Tibial artery (tissue), 4 donors: ENCODE measurements around the gene RAB2B.

Source experiments
- DNase-seq, 2 donors: peaks; one replicate each; pipeline ENCODE4 v3.0.0-alpha.2; 2019
- H3K27ac ChIP-seq, 2 donors: fragments of 200-600 bp; sonication (generic) in 1 of 2; 1 replicate in 1 of 2; 2 replicates in 1 of 2; pipeline ENCODE4 v1.5.1; 2018 to 2019; ENCODE audit warnings: mild to moderate bottlenecking in 1 of 2
- H3K27me3 ChIP-seq, 2 donors: fragments of 200-600 bp; sonication (generic) in 1 of 2; one replicate each; pipeline versions ENCODE4 v1.5.1 to v1.6.0; 2016 to 2019
- H3K36me3 ChIP-seq, 3 donors: fragments of 200-600 bp; sonication (generic) in 2 of 3; one replicate each; pipeline ENCODE4 v1.5.1; 2016 to 2019; ENCODE audit warnings: mild to moderate bottlenecking in 2 of 3
- H3K4me1 ChIP-seq, 4 donors: fragments of 200-600 bp; sonication (generic) in 2 of 4; 1 replicate in 3 of 4; 2 replicates in 1 of 4; pipeline ENCODE4 v1.5.1; 2016 to 2019
- H3K4me3 ChIP-seq, 2 donors: fragments of 200-600 bp; sonication (generic) in 1 of 2; 1 replicate in 1 of 2; 2 replicates in 1 of 2; pipeline ENCODE4 v1.5.1; 2018 to 2019; ENCODE audit warnings: mild to moderate bottlenecking in 2 of 2
- H3K9me3 ChIP-seq, 3 donors: fragments of 200-600 bp; sonication (generic) in 1 of 3; one replicate each; pipeline ENCODE4 v1.5.1; 2016 to 2019
- CTCF ChIP-seq, 2 experiments: fragments of 200-600 bp in 1 of 2; fragments of 450-650 bp in 1 of 2; IDR thresholded peaks; one replicate each; pipeline ENCODE4 v1.5.1; 2017 to 2019; ENCODE audit warnings: antibody characterized with exemption in 2 of 2, mild to moderate bottlenecking in 1 of 2, moderate library complexity in 1 of 2
- intact Hi-C: fragments of 100-400 bp; cut with DNase I; formaldehyde crosslinking; loops from one replicate; pipeline ENCODE4 v1.15.0; 2023; ENCODE audit warnings: low total_unique reads

The RAB2B gene

GRCh38 chr14:21476523-21476924 is 235 bp downstream of the RAB2B start:
- intact Hi-C loops: no loop called here
- no peak for DNase-seq
- Histone ChIP-seq H3K27ac (peak overlapping the region; percentile 84 to 94), H3K36me3 (peaks cover 4 to 34% (median 26%) of the 10 kb centered on the region in 3 donors), H3K9me3 (no peaks in the 10 kb centered on the region), H3K27me3 (no peaks in the 10 kb centered on the region), H3K4me1 (peaks cover 0 to 28% (median 17%) of the 10 kb centered on the region in 4 donors), H3K4me3 (peak overlapping the region; percentile 76 to 90)
- no peak for TF ChIP-seq CTCF (IDR thresholded peaks at IDR 0.05)

GRCh38 chr14:21475767-21476522 is 814 bp downstream of the RAB2B start:
- H3K4me1 ChIP-seq: peaks cover 0 to 28% (median 17%) of the 10 kb centered on the region in 4 donors
- H3K9me3 ChIP-seq: no peaks in the 10 kb centered on the region
- no peaks in the 10 kb centered on the region for H3K27me3 ChIP-seq
- no peak for DNase-seq
- intact Hi-C loops: no loop called here
- peak overlapping the region; percentile 76 to 90 for H3K4me3 ChIP-seq
- H3K36me3 ChIP-seq: peaks cover 4 to 28% (median 20%) of the 10 kb centered on the region in 3 donors
- no peak for TF ChIP-seq CTCF (IDR thresholded peaks at IDR 0.05)
- peak overlapping the region; percentile 84 to 94 for H3K27ac ChIP-seq

GRCh38 chr14:21467616-21468015 is 9.1 kb downstream of the RAB2B start:
- H3K27me3 ChIP-seq: no peaks in the 10 kb centered on the region
- H3K27ac ChIP-seq: no peak overlapping the region
- intact Hi-C loops: no loop called here
- no peaks in the 10 kb centered on the region for H3K9me3 ChIP-seq
- no peak for TF ChIP-seq CTCF (IDR thresholded peaks at IDR 0.05)
- H3K4me3 ChIP-seq: no peak overlapping the region
- H3K36me3 ChIP-seq: peaks cover 42 to 59% (median 47%) of the 10 kb centered on the region in 3 donors
- no peaks in the 10 kb centered on the region for H3K4me1 ChIP-seq
- DNase-seq: no peak

GRCh38 chr14:21455912-21456667 is 20.7 kb downstream of the RAB2B start, which contains the start of gene CHD8:
CHD8 (minus strand) TSS chr14:21456123; CDS start chr14:21431643, 24,480 bp downstream.
- DNase-seq: peak; percentile 100
- intact Hi-C loops: loop anchor here (1.0 kb wide), 1 partner anchor 19 kb away; no protein-coding TSS in a partner anchor
- Histone ChIP-seq H3K9me3 (no peaks in the 10 kb centered on the region), H3K36me3 (peaks cover 6 to 31% (median 19%) of the 10 kb centered on the region in 3 donors), H3K27me3 (no peaks in the 10 kb centered on the region), H3K27ac (peak within 1 kb of the TSS; percentile 84 to 95), H3K4me3 (peak within 1 kb of the TSS; percentile 84 to 91), H3K4me1 (peaks cover 0 to 32% (median 18%) of the 10 kb centered on the region in 4 donors)
- TF ChIP-seq CTCF (IDR thresholded peaks at IDR 0.05): peak; percentile 46 to 48

- Histone ChIP-seq H3K4me1 (peaks cover 0 to 32% (median 18%) of the 10 kb centered on the region in 4 donors), H3K27ac (peak overlapping the region; percentile 84 to 95), H3K36me3 (peaks cover under 1 to 26% (median 14%) of the 10 kb centered on the region in 3 donors), H3K9me3 (no peaks in the 10 kb centered on the region), H3K27me3 (no peaks in the 10 kb centered on the region), H3K4me3 (peak overlapping the region; percentile 84 to 91)
- DNase-seq: no peak
- intact Hi-C loops: no loop called here
- no peak for TF ChIP-seq CTCF (IDR thresholded peaks at IDR 0.05)
These were observed 21.2 kb downstream of the RAB2B start for GRCh38 chr14:21455592-21455911.
